Fibroblast of peridontal ligament (primary cell): ENCODE measurements around the gene CH25H.
A peak's percentile ranks its signal among the peaks of the same experiment; 100 is the strongest.
"Not testable (repeated sequence)": the region's sequence is repeated elsewhere in the genome, so short reads cannot be mapped to it uniquely, and the experiment has no call there.

Source experiments
- DNase-seq: peaks from one replicate; pipeline ENCODE4 v3.0.0-alpha.2; 2010; ENCODE audit errors: extremely low read depth

Gene CH25H

GRCh38 chr10:89201345-89202032 is 5.6 kb downstream of the CH25H start:
- no peak for DNase-seq

- no peak for DNase-seq
Measured at GRCh38 chr10:89197473-89197872, 9.6 kb downstream of the CH25H start.

- DNase-seq, result peak; percentile 66
Measured at GRCh38 chr10:89191301-89191700, 15.8 kb downstream of the CH25H start.

- no peak for DNase-seq
Measured at GRCh38 chr10:89189211-89189734, 17.8 kb downstream of the CH25H start.

- DNase-seq, result no peak
Measured at GRCh38 chr10:89185658-89186057, 21.5 kb downstream of the CH25H start.

- no peak for DNase-seq
Measured at GRCh38 chr10:89184638-89185037, 22.5 kb downstream of the CH25H start.

GRCh38 chr10:89183571-89183970 is 23.5 kb downstream of the CH25H start:
- peak; percentile 63 for DNase-seq

GRCh38 chr10:89182894-89183293 is 24.2 kb downstream of the CH25H start:
- no peak for DNase-seq

GRCh38 chr10:89175816-89176215 is 31.3 kb downstream of the CH25H start:
- DNase-seq, result peak; percentile 25

GRCh38 chr10:89173075-89173474 is 34.0 kb downstream of the CH25H start:
- peak; percentile 41 for DNase-seq

- peak; percentile 50 for DNase-seq
Measured at GRCh38 chr10:89171996-89172395, 35.1 kb downstream of the CH25H start.

- peak; percentile 47 for DNase-seq
Measured at GRCh38 chr10:89171263-89171872, 35.7 kb downstream of the CH25H start.

GRCh38 chr10:89168354-89168900 is 38.7 kb downstream of the CH25H start:
- not testable (repeated sequence) for DNase-seq

GRCh38 chr10:89167915-89168314 is 39.2 kb downstream of the CH25H start:
- peak; percentile 60 for DNase-seq

GRCh38 chr10:89165923-89166322 is 41.2 kb downstream of the CH25H start:
- DNase-seq, result no peak

GRCh38 chr10:89164920-89165319 is 42.2 kb downstream of the CH25H start:
- DNase-seq, result no peak

- no peak for DNase-seq
Measured at GRCh38 chr10:89164080-89164479, 43.0 kb downstream of the CH25H start.

GRCh38 chr10:89163265-89163995 is 43.7 kb downstream of the CH25H start:
- peak; percentile 90 for DNase-seq

- DNase-seq, result no peak
Measured at GRCh38 chr10:89162596-89162995, 44.5 kb downstream of the CH25H start.

GRCh38 chr10:89160339-89160738 is 46.8 kb downstream of the CH25H start:
- no peak for DNase-seq

- peak; percentile 48 for DNase-seq
Measured at GRCh38 chr10:89159761-89160160, 47.4 kb downstream of the CH25H start.

- DNase-seq, result no peak
Measured at GRCh38 chr10:89159316-89159715, 47.8 kb downstream of the CH25H start.
